VCaP (cell line): ENCODE data around the gene C1orf159.

Source experiments
- H3K27ac ChIP-seq: fragments of 450-650 bp; 2 replicates; pipeline ENCODE4 v1.5.1; 2017
- CTCF ChIP-seq: fragments of 450-650 bp; conservative IDR thresholded peaks from 2 replicates; pipeline ENCODE4 v1.5.1; 2017; ENCODE audit warnings: mild to moderate bottlenecking, moderate library complexity

Gene C1orf159

GRCh38 chr1:1127551-1128451 is 11.9 kb upstream of the C1orf159 start:
- no peak for TF ChIP-seq CTCF
- no peak overlapping the region for H3K27ac ChIP-seq

GRCh38 chr1:1125945-1126344 is 10.1 kb upstream of the C1orf159 start:
- no peak for TF ChIP-seq CTCF
- no peak overlapping the region for H3K27ac ChIP-seq

DNA sequence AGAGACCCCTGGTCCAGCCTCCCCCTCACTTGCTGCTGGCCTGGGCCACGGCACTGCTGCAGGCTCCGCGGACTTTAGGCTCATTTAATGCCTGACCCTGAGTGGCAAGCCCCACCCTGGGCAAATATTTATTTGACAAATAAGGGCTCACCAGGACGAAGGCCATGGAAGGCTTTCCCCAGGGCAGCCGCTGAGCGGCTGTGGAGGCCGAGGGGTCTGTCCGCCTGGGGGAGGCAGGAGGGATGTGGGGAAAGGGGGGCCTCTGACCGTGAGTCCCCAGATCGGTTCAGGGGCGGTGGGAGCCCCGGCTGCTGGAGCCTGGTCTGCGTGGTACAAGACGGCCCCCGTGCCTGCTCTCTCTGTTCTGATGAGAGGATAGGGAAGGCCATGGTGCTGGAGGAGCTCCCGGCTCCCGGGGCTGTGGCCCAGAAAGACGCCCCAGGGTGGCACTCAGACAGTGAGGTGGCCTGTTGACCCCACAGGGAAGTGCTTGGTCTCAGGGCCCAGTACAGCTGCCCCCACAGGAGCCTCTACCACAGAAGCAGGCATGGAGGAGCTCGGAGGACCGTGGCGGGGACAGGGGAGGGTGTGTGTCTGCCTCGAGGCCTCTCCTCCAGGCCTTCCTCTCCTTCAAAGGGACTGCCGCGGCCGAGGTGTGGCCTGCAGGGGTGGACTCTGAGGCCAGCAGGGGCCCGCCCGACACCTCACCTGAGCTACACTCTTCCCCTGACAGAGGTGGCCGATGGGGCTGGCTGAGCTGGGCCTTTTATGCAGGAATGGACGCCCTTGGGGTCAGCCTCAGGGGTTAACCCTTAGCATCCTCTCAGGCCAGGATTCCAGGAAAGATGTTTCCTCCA is 9.1 kb upstream of the C1orf159 start:
- TF ChIP-seq CTCF, result no peak
- peak overlapping the region; percentile 54; the same call in 1 of the 2 replicates for H3K27ac ChIP-seq

DNA sequence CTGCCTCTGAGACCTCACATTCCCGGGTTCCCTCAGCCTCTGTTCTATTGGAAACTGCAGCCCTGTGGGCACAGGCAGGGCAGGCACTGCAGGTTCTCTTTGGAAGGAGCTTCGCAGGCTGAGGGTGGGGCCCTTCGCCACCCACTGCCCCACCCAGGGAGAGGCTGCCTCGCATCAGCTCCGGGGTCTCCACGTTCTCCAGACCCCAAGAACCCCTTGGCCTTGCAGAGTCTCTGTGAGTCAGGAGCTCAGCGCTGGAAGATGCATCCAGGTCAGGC is 8.6 kb upstream of the C1orf159 start:
- TF ChIP-seq CTCF, result no peak
- peak overlapping the region; percentile 54; the same call in 1 of the 2 replicates for H3K27ac ChIP-seq

DNA sequence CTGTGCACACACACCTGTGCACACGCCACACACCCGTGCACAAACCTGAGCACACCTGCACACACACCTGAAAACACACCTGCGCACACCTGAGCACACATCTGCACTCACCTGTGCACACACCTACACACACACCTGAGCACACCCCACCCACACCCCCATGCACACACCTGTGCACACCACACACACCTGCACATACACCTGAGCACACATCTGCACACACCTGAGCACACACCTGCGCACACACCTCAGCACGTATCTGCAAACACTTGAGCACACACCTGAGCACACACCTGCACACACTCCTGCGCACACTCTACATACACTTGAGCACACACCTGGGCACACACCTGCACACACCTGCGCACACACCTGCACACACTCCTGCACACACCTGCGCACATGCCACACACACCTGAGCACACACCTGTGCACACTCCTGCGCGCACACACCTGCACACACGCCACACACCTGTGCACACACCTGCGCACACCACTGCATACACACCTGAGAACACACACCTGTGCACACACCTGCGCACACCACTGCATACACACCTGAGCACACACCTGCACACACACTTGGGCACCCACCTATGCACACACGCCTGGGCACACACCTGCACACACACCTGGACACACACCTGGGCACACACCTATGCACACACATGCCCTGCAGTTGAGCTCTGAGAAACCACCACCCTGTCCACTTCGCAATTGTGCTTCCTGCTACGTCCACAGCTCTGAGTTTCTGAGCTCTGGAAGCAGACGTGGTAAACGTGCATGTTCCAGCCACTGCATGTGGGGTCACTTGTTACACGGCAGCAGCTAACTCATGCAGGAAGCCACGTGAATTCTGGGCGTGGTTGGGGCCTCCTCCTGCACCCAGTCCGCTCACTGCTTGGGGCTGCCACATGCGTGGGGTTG is 8.0 kb upstream of the C1orf159 start:
- peak overlapping the region; percentile 54; the same call in 1 of the 2 replicates for H3K27ac ChIP-seq
- TF ChIP-seq CTCF, result no peak

DNA sequence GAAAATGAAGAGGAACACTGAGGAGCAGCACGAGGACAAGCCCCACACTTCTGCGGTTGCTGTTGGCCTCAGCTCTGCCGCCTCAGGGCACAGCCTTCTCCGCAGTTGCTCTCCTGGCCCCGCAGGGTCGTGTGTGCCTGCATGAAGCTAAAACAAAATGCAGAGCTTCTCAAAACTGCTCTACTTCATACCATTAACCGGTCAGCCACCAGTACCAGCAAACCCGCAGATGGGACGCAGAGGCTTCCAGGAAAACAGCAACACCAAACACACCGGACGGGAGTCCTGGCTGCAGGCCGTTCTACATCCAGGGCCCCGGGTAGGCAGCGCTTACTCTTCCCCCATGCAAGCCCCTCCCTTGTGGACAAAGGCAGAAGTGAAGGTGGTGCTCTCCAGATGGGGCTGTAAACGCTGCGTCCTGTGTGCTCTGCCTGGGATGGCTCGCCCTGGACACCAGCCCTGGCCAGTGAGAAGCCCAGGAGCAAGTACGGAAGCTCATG is 7.1 kb upstream of the C1orf159 start:
- TF ChIP-seq CTCF, result no peak
- no peak overlapping the region for H3K27ac ChIP-seq
